Caco-2 (cell line): ENCODE measurements around the gene ANKRD40CL. TPM values are rescaled to one million over a fixed set of nuclear protein-coding genes. Genes with fewer than 3 reads are reported as not detected.

Experiments
- BruUV-seq: library from RNA; stranded (reverse); fragments of 400-500 nt; replicated peaks from 2 replicates; lab custom pipeline; 2021; lab: Mats Ljungman, UMichigan
- CTCF ChIA-PET: fragments of 300-600 bp; sonication (Branson Sonifier 250); formaldehyde crosslinking; loops from one replicate; lab custom pipeline; 2022; ENCODE audit warnings: antibody characterized with exemption; lab: Charles Lee
- POLR2A ChIA-PET: fragments of 300-600 bp; sonication (Branson Sonifier 250); formaldehyde crosslinking; loops from one replicate; lab custom pipeline; 2022; ENCODE audit warnings: antibody characterized with exemption; lab: Charles Lee
- DNase-seq, 2 experiments: peaks; one replicate each; pipeline versions ENCODE4 v3.0.0 to v3.0.0-alpha.2; 2020 to 2022
- H3K27me3 ChIP-seq: replicated peaks from 2 replicates; pipeline ENCODE4 v1.6.0; 2011; ENCODE audit warnings: low read length; ENCODE audit not compliant: control insufficient read depth, insufficient read depth
- H3K36me3 ChIP-seq: 2 replicates; pipeline ENCODE4 v1.5.1; 2011; ENCODE audit warnings: low read length; ENCODE audit not compliant: control insufficient read depth, insufficient read depth
- H3K4me1 ChIP-seq: fragments of 250-450 bp; sonication (Bioruptor Pico); 2 replicates; pipeline ENCODE4 v1.5.1; 2020; ENCODE audit warnings: mild to moderate bottlenecking
- H3K4me3 ChIP-seq: 2 replicates; pipeline ENCODE4 v1.5.1; 2011; ENCODE audit warnings: low read depth, mild to moderate bottlenecking, control low read depth, low read length
- H3K9me3 ChIP-seq: fragments of 250-450 bp; sonication (Bioruptor Pico); 2 replicates; pipeline ENCODE4 v1.5.1; 2020; ENCODE audit warnings: mild to moderate bottlenecking, moderate library complexity
- H3K27ac Mint-ChIP-seq: one replicate; pipeline ENCODE4 v1.8.0; 2022; ENCODE audit warnings: mixed read lengths; ENCODE audit not compliant: unreplicated experiment
- H3K27me3 Mint-ChIP-seq: one replicate; pipeline ENCODE4 v1.8.0; 2022; ENCODE audit warnings: mixed read lengths; ENCODE audit not compliant: insufficient read depth, unreplicated experiment
- H3K36me3 Mint-ChIP-seq: one replicate; pipeline ENCODE4 v1.8.0; 2022; ENCODE audit warnings: mild to moderate bottlenecking, mixed read lengths; ENCODE audit not compliant: insufficient read depth, unreplicated experiment
- H3K4me1 Mint-ChIP-seq: one replicate; pipeline ENCODE4 v1.8.0; 2022; ENCODE audit warnings: low read depth, mixed read lengths; ENCODE audit not compliant: unreplicated experiment
- H3K4me3 Mint-ChIP-seq: one replicate; pipeline ENCODE4 v1.8.0; 2022; ENCODE audit warnings: mild to moderate bottlenecking, moderate library complexity, mixed read lengths; ENCODE audit not compliant: unreplicated experiment
- H3K9me3 Mint-ChIP-seq: one replicate; pipeline ENCODE4 v1.8.0; 2022; ENCODE audit warnings: mixed read lengths; ENCODE audit not compliant: unreplicated experiment
- CTCF ChIP-seq, 2 experiments: fragments of 200-600 bp in 1 of 2; IDR thresholded peaks; 1 replicate in 1 of 2; 2 replicates in 1 of 2; pipeline versions ENCODE4 v1.5.1 to v1.8.0; 2011 to 2022; ENCODE audit warnings: antibody characterized with exemption in 1 of 2, control low read depth in 1 of 2, inconsistent platforms in 1 of 2, low read depth in 1 of 2, low read length in 1 of 2, mild to moderate bottlenecking in 1 of 2, moderate library complexity in 1 of 2; ENCODE audit not compliant: insufficient read depth in 1 of 2, severe bottlenecking in 1 of 2, unreplicated experiment in 1 of 2
- intact Hi-C: fragments of 100-400 bp; cut with micrococcal nuclease; formaldehyde crosslinking; loops from one replicate; pipeline ENCODE4 v1.10.0; 2022; ENCODE audit not compliant: unreplicated experiment
- total RNA-seq: library from RNA; stranded (reverse); gene quantifications from 2 replicates; pipeline ENCODE4 v1.2.3, GENCODE V29; 2022

Gene ANKRD40CL
- total RNA-seq, 1 experiment from 2014 or later = 11.2 TPM

- H3K4me3 Mint-ChIP-seq = no peak overlapping the region
- no peak overlapping the region for H3K27ac Mint-ChIP-seq
- TF ChIP-seq CTCF (IDR thresholded peaks at IDR 0.05; ENCODE audit: insufficient read depth in 1 of 2, low read depth in 1 of 2, low read length in 1 of 2, severe bottlenecking in 1 of 2, unreplicated experiment in 1 of 2) = no peak
- peaks cover 6% of the 10 kb centered on the region for H3K9me3 ChIP-seq
- H3K4me3 ChIP-seq = no peak overlapping the region
- H3K36me3 Mint-ChIP-seq = no peaks in the 10 kb centered on the region
- H3K27me3 ChIP-seq = no peaks in the 10 kb centered on the region
- ChIA-PET CTCF (interaction anchor here (0.6 kb wide), 1 partner anchor 24 kb away, joined by 4 read pairs; no protein-coding TSS in a partner anchor), POLR2A (no interaction called here)
- intact Hi-C loops = no loop called here
- peaks cover 16% of the 10 kb centered on the region for H3K9me3 Mint-ChIP-seq
- no peaks in the 10 kb centered on the region for H3K36me3 ChIP-seq
- H3K4me1 ChIP-seq = peaks cover 9% of the 10 kb centered on the region
- H3K27me3 Mint-ChIP-seq = no peaks in the 10 kb centered on the region
- H3K4me1 Mint-ChIP-seq = peaks cover 7% of the 10 kb centered on the region
- BruUV-seq = no TSS peak
- DNase-seq = no peak
Measured at GRCh38 chr17:50813583-50813982, 46.3 kb upstream of the ANKRD40CL start.

DNA sequence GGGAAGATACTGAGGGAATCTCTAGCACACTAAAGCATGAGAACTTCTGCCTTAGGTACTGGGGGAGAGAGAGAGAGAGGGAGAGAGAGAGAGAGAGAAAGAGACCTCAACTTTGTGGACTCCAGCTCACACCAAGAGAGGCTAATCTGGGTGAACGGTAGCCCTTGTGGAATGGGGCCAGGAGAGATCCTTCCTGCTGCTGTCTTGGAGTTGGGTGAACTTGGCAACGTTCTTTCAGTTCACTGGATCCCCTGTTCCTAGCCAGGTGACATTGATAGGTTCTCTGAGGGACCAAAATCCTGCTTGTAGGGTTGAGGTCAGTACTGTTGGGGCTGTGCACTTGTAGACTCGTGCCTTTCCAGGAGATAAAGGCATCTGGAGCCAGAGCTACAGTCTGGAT lies 41.6 kb upstream of the ANKRD40CL start:
- H3K9me3 ChIP-seq = peaks cover 4% of the 10 kb centered on the region
- ChIA-PET POLR2A (no interaction called here), CTCF (interaction anchor here (0.8 to 1.0 kb wide), 2 partner anchors 13 to 26 kb away, joined by 3 to 5 read pairs; no protein-coding TSS in a partner anchor)
- no peak overlapping the region for H3K4me3 ChIP-seq
- BruUV-seq = no TSS peak
- intact Hi-C loops = no loop called here
- peaks cover 10% of the 10 kb centered on the region for H3K4me1 Mint-ChIP-seq
- no peak overlapping the region for H3K27ac Mint-ChIP-seq
- H3K9me3 Mint-ChIP-seq = peaks cover 9% of the 10 kb centered on the region
- H3K4me3 Mint-ChIP-seq = no peak overlapping the region
- no peak for DNase-seq
- no peak for TF ChIP-seq CTCF (IDR thresholded peaks at IDR 0.05; ENCODE audit: insufficient read depth in 1 of 2, low read depth in 1 of 2, low read length in 1 of 2, severe bottlenecking in 1 of 2, unreplicated experiment in 1 of 2)
- no peaks in the 10 kb centered on the region for H3K36me3 Mint-ChIP-seq
- no peaks in the 10 kb centered on the region for H3K27me3 ChIP-seq
- no peaks in the 10 kb centered on the region for H3K4me1 ChIP-seq
- no peaks in the 10 kb centered on the region for H3K27me3 Mint-ChIP-seq
- no peaks in the 10 kb centered on the region for H3K36me3 ChIP-seq

DNA sequence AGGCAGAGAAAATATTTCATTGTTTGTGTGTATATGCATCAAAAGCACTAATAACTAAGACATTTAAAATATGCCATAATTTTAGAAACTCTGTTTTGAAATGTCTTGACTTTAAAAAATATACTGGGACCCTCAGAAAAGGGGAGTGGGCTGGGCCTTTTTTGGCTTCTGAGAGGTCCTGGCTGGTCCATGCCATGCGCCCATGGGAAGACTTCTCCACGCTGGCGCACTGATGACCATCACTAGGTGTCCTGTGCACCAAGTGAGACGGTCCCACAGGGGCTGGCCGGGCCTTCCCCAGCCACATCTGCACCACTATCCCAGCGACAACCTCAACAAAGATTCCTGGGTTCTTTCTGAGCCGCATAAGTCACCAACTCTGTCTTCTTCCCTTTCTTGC lies 41.1 kb upstream of the ANKRD40CL start:
- H3K4me1 ChIP-seq = no peaks in the 10 kb centered on the region
- no peaks in the 10 kb centered on the region for H3K36me3 ChIP-seq
- ChIA-PET CTCF (interaction anchor here (1.0 kb wide), 1 partner anchor 25 kb away, joined by 5 read pairs; no protein-coding TSS in a partner anchor), POLR2A (no interaction called here)
- H3K4me1 Mint-ChIP-seq = peaks cover 10% of the 10 kb centered on the region
- peaks cover 5% of the 10 kb centered on the region for H3K9me3 Mint-ChIP-seq
- DNase-seq = no peak
- H3K9me3 ChIP-seq = no peaks in the 10 kb centered on the region; the same call in 1 of the 2 replicates
- no peak overlapping the region for H3K27ac Mint-ChIP-seq
- no peaks in the 10 kb centered on the region for H3K27me3 ChIP-seq
- H3K4me3 ChIP-seq = no peak overlapping the region
- BruUV-seq = no TSS peak
- no peaks in the 10 kb centered on the region for H3K36me3 Mint-ChIP-seq
- intact Hi-C loops = no loop called here
- TF ChIP-seq CTCF (IDR thresholded peaks at IDR 0.05; ENCODE audit: insufficient read depth in 1 of 2, low read depth in 1 of 2, low read length in 1 of 2, severe bottlenecking in 1 of 2, unreplicated experiment in 1 of 2) = no peak
- H3K27me3 Mint-ChIP-seq = no peaks in the 10 kb centered on the region
- no peak overlapping the region for H3K4me3 Mint-ChIP-seq
